Hepatocyte (in vitro differentiated cells): ENCODE results near the gene CCRL2. TPM values are rescaled to one million over a fixed set of nuclear protein-coding genes. Genes with fewer than 3 reads are reported as not detected.

Experiments used
- DNase-seq: peaks from one replicate; pipeline ENCODE4 v3.0.0-alpha.2; 2016; ENCODE audit warnings: low spot score
- H2AFZ ChIP-seq: fragments of 200-600 bp; sonication (generic); 2 replicates; pipeline ENCODE4 v1.6.0; 2016; ENCODE audit warnings: antibody characterized with exemption, mild to moderate bottlenecking
- H3K27ac ChIP-seq: fragments of 200-600 bp; sonication (generic); 2 replicates; pipeline ENCODE4 v1.5.1; 2016; ENCODE audit warnings: mild to moderate bottlenecking
- H3K27me3 ChIP-seq: fragments of 200-600 bp; sonication (generic); 2 replicates; pipeline ENCODE4 v1.6.1; 2016
- H3K36me3 ChIP-seq: fragments of 200-600 bp; sonication (generic); replicated peaks from 2 replicates; pipeline ENCODE4 v1.5.1; 2016; ENCODE audit warnings: low read depth; ENCODE audit not compliant: insufficient read depth
- H3K4me1 ChIP-seq: fragments of 200-600 bp; sonication (generic); 2 replicates; pipeline ENCODE4 v1.5.1; 2016; ENCODE audit warnings: mild to moderate bottlenecking, moderate library complexity; ENCODE audit not compliant: insufficient read depth
- H3K4me2 ChIP-seq: fragments of 200-600 bp; sonication (generic); 2 replicates; pipeline ENCODE4 v1.6.0; 2016
- H3K4me3 ChIP-seq: fragments of 200-600 bp; sonication (generic); 2 replicates; pipeline ENCODE4 v1.5.1; 2016; ENCODE audit warnings: mild to moderate bottlenecking
- H3K79me2 ChIP-seq: fragments of 200-600 bp; sonication (generic); 2 replicates; pipeline ENCODE4 v1.6.0; 2017; ENCODE audit warnings: mild to moderate bottlenecking
- H3K9me2 ChIP-seq: fragments of 200-600 bp; sonication (generic); replicated peaks from 2 replicates; pipeline ENCODE4 v1.6.0; 2017; ENCODE audit warnings: mild to moderate bottlenecking; ENCODE audit not compliant: insufficient read depth
- H3K9me3 ChIP-seq: fragments of 200-600 bp; sonication (generic); 2 replicates; pipeline ENCODE4 v1.5.1; 2016; ENCODE audit warnings: low read depth, mild to moderate bottlenecking
- H4K20me1 ChIP-seq: fragments of 200-600 bp; sonication (generic); 2 replicates; pipeline ENCODE4 v1.6.0; 2016; ENCODE audit warnings: mild to moderate bottlenecking; ENCODE audit not compliant: insufficient read depth, poor library complexity, severe bottlenecking
- EZH2 ChIP-seq: fragments of 200-600 bp; sonication (generic); IDR thresholded peaks from 2 replicates; pipeline ENCODE4 v1.6.1; 2016; ENCODE audit warnings: antibody characterized with exemption, mild to moderate bottlenecking, borderline replicate concordance
- EZH2phosphoT487 ChIP-seq: fragments of 200-600 bp; sonication (generic); IDR thresholded peaks from one replicate; pipeline ENCODE4 v1.6.1; 2018; ENCODE audit warnings: antibody characterized with exemption, mild to moderate bottlenecking, low read depth, moderate library complexity; ENCODE audit not compliant: unreplicated experiment, severe bottlenecking
- WGBS: methylation state at CpG from one replicate; pipeline ENCODE4 v1.1.6; 2016; ENCODE audit warnings: low lambda C conversion rate; ENCODE audit errors: missing lambda C conversion rate; 5-methylcytosine and 5-hydroxymethylcytosine counted together
- polyA plus RNA-seq: library from polyadenylated mRNA; unstranded; fragments of >200 nt; fragmentation: Nextera tagmentation; extraction: Ambion mirVana; gene quantifications from 2 replicates; pipeline ENCODE4 v1.2.1, GENCODE V29; 2016
- total RNA-seq: library from RNA; depleted of rRNA; stranded (reverse); fragments of >200 nt; gene quantifications from 2 replicates; pipeline ENCODE4 v1.2.3, GENCODE V29; 2014
- TF ChIP-seq, protein P1 (sequence below): fragments of 200-600 bp; sonication (generic); IDR thresholded peaks from 2 replicates; pipeline ENCODE4 v1.5.1; 2016; ENCODE audit warnings: antibody characterized with exemption, mild to moderate bottlenecking; ENCODE audit not compliant: poor library complexity

The CCRL2 gene
- total and polyA plus RNA-seq, 2 experiments from 2014 or later = 1.5 to 4.0 TPM

DNA sequence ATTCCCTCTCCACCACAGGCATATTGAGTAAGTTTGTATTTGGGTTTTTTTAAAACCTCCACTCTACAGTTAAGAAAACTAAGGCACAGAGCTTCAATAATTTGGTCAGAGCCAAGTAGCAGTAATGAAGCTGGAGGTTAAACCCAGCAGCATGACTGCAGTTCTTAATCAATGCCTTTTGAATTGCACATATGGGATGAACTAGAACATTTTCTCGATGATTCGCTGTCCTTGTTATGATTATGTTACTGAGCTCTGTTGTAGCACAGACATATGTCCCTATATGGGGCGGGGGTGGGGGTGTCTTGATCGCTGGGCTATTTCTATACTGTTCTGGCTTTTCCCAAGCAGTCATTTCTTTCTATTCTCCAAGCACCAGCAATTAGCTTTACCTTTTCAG is 37.9 kb upstream of the CCRL2 start:
- Histone ChIP-seq H3K4me2 (no peak overlapping the region), H3K27ac (no peak overlapping the region), H3K9me2 (no peaks in the 10 kb centered on the region), H2AFZ (no peak overlapping the region), H3K4me3 (no peak overlapping the region), H4K20me1 (no peaks in the 10 kb centered on the region), H3K36me3 (no peaks in the 10 kb centered on the region), H3K27me3 (peaks cover 13% of the 10 kb centered on the region), H3K4me1 (no peaks in the 10 kb centered on the region), H3K9me3 (no peaks in the 10 kb centered on the region), H3K79me2 (no peaks in the 10 kb centered on the region)
- DNase-seq = no peak
- WGBS = 95% methylated on average over 4 of the region's 4 CpGs
- no peak for TF ChIP-seq EZH2

DNA sequence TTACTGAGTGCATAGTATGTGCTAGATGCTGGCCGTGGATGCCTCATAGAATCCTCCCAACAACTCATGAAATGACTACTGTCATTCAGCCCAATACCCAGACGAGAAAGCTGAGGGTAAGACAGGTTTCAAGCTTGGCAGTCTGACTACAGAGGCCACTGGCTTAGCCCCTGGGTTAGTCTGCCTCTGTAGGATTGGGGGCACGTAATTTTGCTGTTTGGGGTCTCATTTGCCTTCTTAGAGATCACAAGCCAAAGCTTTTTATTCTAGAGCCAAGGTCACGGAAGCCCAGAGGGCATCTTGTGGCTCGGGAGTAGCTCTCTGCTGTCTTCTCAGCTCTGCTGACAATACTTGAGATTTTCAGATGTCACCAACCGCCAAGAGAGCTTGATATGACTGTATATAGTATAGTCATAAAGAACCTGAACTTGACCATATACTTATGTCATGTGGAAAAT is 37.4 kb upstream of the CCRL2 start:
- Histone ChIP-seq H3K4me1 (no peaks in the 10 kb centered on the region), H3K4me2 (no peak overlapping the region), H3K9me3 (no peaks in the 10 kb centered on the region), H3K4me3 (no peak overlapping the region), H3K27me3 (peaks cover 16% of the 10 kb centered on the region), H3K36me3 (no peaks in the 10 kb centered on the region), H3K79me2 (no peaks in the 10 kb centered on the region), H3K9me2 (no peaks in the 10 kb centered on the region), H3K27ac (no peak overlapping the region), H2AFZ (no peak overlapping the region), H4K20me1 (no peaks in the 10 kb centered on the region)
- 71% methylated on average over 6 of the region's 6 CpGs for WGBS
- no peak for DNase-seq
- TF ChIP-seq EZH2phosphoT487 (no peak), EZH2 (no peak)
- TF ChIP-seq, protein P1, sequence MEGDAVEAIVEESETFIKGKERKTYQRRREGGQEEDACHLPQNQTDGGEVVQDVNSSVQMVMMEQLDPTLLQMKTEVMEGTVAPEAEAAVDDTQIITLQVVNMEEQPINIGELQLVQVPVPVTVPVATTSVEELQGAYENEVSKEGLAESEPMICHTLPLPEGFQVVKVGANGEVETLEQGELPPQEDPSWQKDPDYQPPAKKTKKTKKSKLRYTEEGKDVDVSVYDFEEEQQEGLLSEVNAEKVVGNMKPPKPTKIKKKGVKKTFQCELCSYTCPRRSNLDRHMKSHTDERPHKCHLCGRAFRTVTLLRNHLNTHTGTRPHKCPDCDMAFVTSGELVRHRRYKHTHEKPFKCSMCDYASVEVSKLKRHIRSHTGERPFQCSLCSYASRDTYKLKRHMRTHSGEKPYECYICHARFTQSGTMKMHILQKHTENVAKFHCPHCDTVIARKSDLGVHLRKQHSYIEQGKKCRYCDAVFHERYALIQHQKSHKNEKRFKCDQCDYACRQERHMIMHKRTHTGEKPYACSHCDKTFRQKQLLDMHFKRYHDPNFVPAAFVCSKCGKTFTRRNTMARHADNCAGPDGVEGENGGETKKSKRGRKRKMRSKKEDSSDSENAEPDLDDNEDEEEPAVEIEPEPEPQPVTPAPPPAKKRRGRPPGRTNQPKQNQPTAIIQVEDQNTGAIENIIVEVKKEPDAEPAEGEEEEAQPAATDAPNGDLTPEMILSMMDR = no peak

DNA sequence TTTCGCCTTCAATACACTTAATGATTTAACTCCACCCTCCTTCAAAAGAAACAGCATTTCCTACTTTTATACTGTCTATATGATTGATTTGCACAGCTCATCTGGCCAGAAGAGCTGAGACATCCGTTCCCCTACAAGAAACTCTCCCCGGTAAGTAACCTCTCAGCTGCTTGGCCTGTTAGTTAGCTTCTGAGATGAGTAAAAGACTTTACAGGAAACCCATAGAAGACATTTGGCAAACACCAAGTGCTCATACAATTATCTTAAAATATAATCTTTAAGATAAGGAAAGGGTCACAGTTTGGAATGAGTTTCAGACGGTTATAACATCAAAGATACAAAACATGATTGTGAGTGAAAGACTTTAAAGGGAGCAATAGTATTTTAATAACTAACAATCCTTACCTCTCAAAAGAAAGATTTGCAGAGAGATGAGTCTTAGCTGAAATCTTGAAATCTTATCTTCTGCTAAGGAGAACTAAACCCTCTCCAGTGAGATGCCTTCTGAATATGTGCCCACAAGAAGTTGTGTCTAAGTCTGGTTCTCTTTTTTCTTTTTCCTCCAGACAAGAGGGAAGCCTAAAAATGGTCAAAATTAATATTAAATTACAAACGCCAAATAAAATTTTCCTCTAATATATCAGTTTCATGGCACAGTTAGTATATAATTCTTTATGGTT is 36.1 kb upstream of the CCRL2 start, which contains the start of gene CCR5:
Gene CCR5, plus strand, starts transcription at position 108 of the 680 bp plus-strand sequence. CDS start 1,957 bp downstream, outside the sequence.
- no peak within 1 kb of the TSS for H3K4me3 ChIP-seq
- 51% methylated on average over 5 of the region's 5 CpGs for WGBS

More for the DNA sequence above, 36.1 kb upstream of the CCRL2 start, which contains the start of gene CCR5:
- Histone ChIP-seq H2AFZ (no peak within 1 kb of the TSS), H3K27me3 (peaks cover 23% of the 10 kb centered on the region), H4K20me1 (no peaks in the 10 kb centered on the region), H3K9me3 (no peaks in the 10 kb centered on the region), H3K4me1 (no peaks in the 10 kb centered on the region), H3K27ac (no peak within 1 kb of the TSS), H3K9me2 (no peaks in the 10 kb centered on the region), H3K4me2 (no peak within 1 kb of the TSS), H3K79me2 (no peaks in the 10 kb centered on the region), H3K36me3 (no peaks in the 10 kb centered on the region)
- TF ChIP-seq, protein P1 = no peak
- TF ChIP-seq EZH2 (no peak), EZH2phosphoT487 (no peak)
- DNase-seq = no peak
